Left ventricle myocardium inferior (tissue), 1 donor: Measurements from ENCODE around the gene MLH1. TPM values are rescaled to one million over a fixed set of nuclear protein-coding genes. Genes with fewer than 3 reads are reported as not detected.

ENCODE experiments used
- DNase-seq: peaks from one replicate; pipeline ENCODE4 v3.0.0-alpha.2; 2020
- H3K27ac ChIP-seq: fragments of 200-600 bp; replicated peaks from 2 replicates; pipeline ENCODE4 v1.8.0; 2021
- H3K27me3 ChIP-seq: fragments of 200-600 bp; 2 replicates; pipeline ENCODE4 v1.8.0; 2021; ENCODE audit warnings: low read depth
- H3K36me3 ChIP-seq: fragments of 200-600 bp; 2 replicates; pipeline ENCODE4 v1.8.0; 2021
- H3K4me1 ChIP-seq: fragments of 200-600 bp; 2 replicates; pipeline ENCODE4 v1.8.0; 2021
- H3K4me3 ChIP-seq: fragments of 200-600 bp; 2 replicates; pipeline ENCODE4 v1.8.0; 2021; ENCODE audit warnings: mild to moderate bottlenecking, moderate library complexity
- H3K9me3 ChIP-seq: fragments of 200-600 bp; replicated peaks from 2 replicates; pipeline ENCODE4 v1.8.0; 2021
- CTCF ChIP-seq: fragments of 200-600 bp; IDR thresholded peaks from 2 replicates; pipeline ENCODE4 v1.8.0; 2021; ENCODE audit warnings: antibody characterized with exemption, mild to moderate bottlenecking, borderline replicate concordance
- intact Hi-C: fragments of 100-400 bp; cut with micrococcal nuclease; formaldehyde crosslinking; loops from one replicate; pipeline ENCODE4 v1.11.0; 2022
- total RNA-seq: library from RNA; stranded (reverse); fragmentation: NEBNext Ultra II Directional; extraction: Animal tissue kit (Norgen Biotek cat#: 25700); gene quantifications from one replicate; pipeline ENCODE4 v1.2.1, GENCODE V29; 2021
- donor health status: DM: no; HTN: yes; CAD: no; lungs with severe emphysema.

The MLH1 gene
- total RNA-seq, 1 donor from 2014 or later = 55.6 TPM

GRCh38 chr3:36981006-36981405, 12.3 kb upstream of the MLH1 start:
- H3K27me3 ChIP-seq = no peaks in the 10 kb centered on the region
- H3K9me3 ChIP-seq = peaks cover 8% of the 10 kb centered on the region
- H3K36me3 ChIP-seq = peaks cover 49% of the 10 kb centered on the region
- no peak for TF ChIP-seq CTCF
- H3K4me3 ChIP-seq = no peak overlapping the region
- no peak overlapping the region for H3K27ac ChIP-seq
- H3K4me1 ChIP-seq = no peaks in the 10 kb centered on the region
- no peak for DNase-seq
- intact Hi-C loops = no loop called here

- intact Hi-C loops = no loop called here
- Histone ChIP-seq H3K27me3 (no peaks in the 10 kb centered on the region), H3K9me3 (no peaks in the 10 kb centered on the region), H3K36me3 (peaks cover 44% of the 10 kb centered on the region), H3K27ac (peak overlapping the region; percentile 13), H3K4me3 (peak overlapping the region; percentile 79), H3K4me1 (peaks cover 52% of the 10 kb centered on the region)
- no peak for DNase-seq
- TF ChIP-seq CTCF = no peak
These were observed 5.0 kb upstream of the MLH1 start for GRCh38 chr3:36988356-36988755.

- Histone ChIP-seq H3K9me3 (no peaks in the 10 kb centered on the region), H3K27me3 (no peaks in the 10 kb centered on the region), H3K36me3 (peaks cover 37% of the 10 kb centered on the region), H3K4me1 (peaks cover 54% of the 10 kb centered on the region), H3K4me3 (peak overlapping the region; percentile 79), H3K27ac (no peak overlapping the region)
- TF ChIP-seq CTCF = no peak
- DNase-seq = no peak
- intact Hi-C loops = no loop called here
These were observed 4.3 kb upstream of the MLH1 start for GRCh38 chr3:36989005-36989404.

- no peak for TF ChIP-seq CTCF
- peaks cover 32% of the 10 kb centered on the region for H3K36me3 ChIP-seq
- H3K9me3 ChIP-seq = no peaks in the 10 kb centered on the region
- H3K4me3 ChIP-seq = peak overlapping the region; percentile 79
- no peak for DNase-seq
- H3K4me1 ChIP-seq = peaks cover 60% of the 10 kb centered on the region
- intact Hi-C loops = no loop called here
- H3K27me3 ChIP-seq = no peaks in the 10 kb centered on the region
- H3K27ac ChIP-seq = no peak overlapping the region
These were observed 3.8 kb upstream of the MLH1 start for GRCh38 chr3:36989568-36989967.

- no peaks in the 10 kb centered on the region for H3K27me3 ChIP-seq
- H3K9me3 ChIP-seq = no peaks in the 10 kb centered on the region
- peak overlapping the region; percentile 97 for H3K27ac ChIP-seq
- peak overlapping the region; percentile 79 for H3K4me3 ChIP-seq
- peaks cover 76% of the 10 kb centered on the region for H3K4me1 ChIP-seq
- intact Hi-C loops = no loop called here
- no peak for DNase-seq
- no peak for TF ChIP-seq CTCF
- peaks cover 30% of the 10 kb centered on the region for H3K36me3 ChIP-seq
These were observed 2.2 kb upstream of the MLH1 start for GRCh38 chr3:36991147-36991546.
